Breast epithelium (tissue), 3 donors: ENCODE data around the gene TNFRSF11A.

Source experiments
- POLR2AphosphoS5 ChIP-seq, 3 donors: sonication (generic); formaldehyde crosslinking; IDR thresholded peaks; one replicate each; pipeline ENCODE4 v1.6.1; 2017; ENCODE audit warnings: antibody characterized with exemption in 3 of 3
- TF ChIP-seq, protein P1 (sequence below), 3 donors: fragments of 450-650 bp; IDR thresholded peaks; one replicate each; pipeline ENCODE4 v1.5.1; 2016 to 2017; ENCODE audit warnings: antibody characterized with exemption in 3 of 3, mild to moderate bottlenecking in 3 of 3, moderate library complexity in 3 of 3

GRCh38 chr18:62437235-62438017, 112.3 kb downstream of the TNFRSF11A start:
- TF ChIP-seq, protein P1, sequence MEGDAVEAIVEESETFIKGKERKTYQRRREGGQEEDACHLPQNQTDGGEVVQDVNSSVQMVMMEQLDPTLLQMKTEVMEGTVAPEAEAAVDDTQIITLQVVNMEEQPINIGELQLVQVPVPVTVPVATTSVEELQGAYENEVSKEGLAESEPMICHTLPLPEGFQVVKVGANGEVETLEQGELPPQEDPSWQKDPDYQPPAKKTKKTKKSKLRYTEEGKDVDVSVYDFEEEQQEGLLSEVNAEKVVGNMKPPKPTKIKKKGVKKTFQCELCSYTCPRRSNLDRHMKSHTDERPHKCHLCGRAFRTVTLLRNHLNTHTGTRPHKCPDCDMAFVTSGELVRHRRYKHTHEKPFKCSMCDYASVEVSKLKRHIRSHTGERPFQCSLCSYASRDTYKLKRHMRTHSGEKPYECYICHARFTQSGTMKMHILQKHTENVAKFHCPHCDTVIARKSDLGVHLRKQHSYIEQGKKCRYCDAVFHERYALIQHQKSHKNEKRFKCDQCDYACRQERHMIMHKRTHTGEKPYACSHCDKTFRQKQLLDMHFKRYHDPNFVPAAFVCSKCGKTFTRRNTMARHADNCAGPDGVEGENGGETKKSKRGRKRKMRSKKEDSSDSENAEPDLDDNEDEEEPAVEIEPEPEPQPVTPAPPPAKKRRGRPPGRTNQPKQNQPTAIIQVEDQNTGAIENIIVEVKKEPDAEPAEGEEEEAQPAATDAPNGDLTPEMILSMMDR (IDR thresholded peaks at IDR 0.05) = no peak
- TF ChIP-seq POLR2AphosphoS5 (IDR thresholded peaks at IDR 0.05) = peak in 2 of 3 donors; percentile 39 to 58
